DMS153 treated with DMSO at 0.1 percent for 48 hours (cell line): ENCODE results near the gene ZNF438.
"Not testable (repeated sequence)": the region's sequence is repeated elsewhere in the genome, so short reads cannot be mapped to it uniquely, and the experiment has no call there.

Source experiments
- DNase-seq: peaks from one replicate; lab custom pipeline; 2025; ENCODE audit not compliant: unreplicated experiment; lab: John Stamatoyannopoulos, UW

ZNF438 gene

GRCh38 chr10:30949218-30949617 is 82.4 kb downstream of the ZNF438 start:
- not testable (repeated sequence) for DNase-seq

- no peak for DNase-seq
These were observed 87.7 kb downstream of the ZNF438 start for GRCh38 chr10:30944005-30944404.

- DNase-seq: no peak
These were observed 88.2 kb downstream of the ZNF438 start for GRCh38 chr10:30943451-30943850.

- no peak for DNase-seq
These were observed 91.4 kb downstream of the ZNF438 start for GRCh38 chr10:30940256-30940655.

GRCh38 chr10:30939643-30940251 is 91.9 kb downstream of the ZNF438 start:
- no peak for DNase-seq

- DNase-seq: no peak
These were observed 96.6 kb downstream of the ZNF438 start for GRCh38 chr10:30935078-30935477.

GRCh38 chr10:30931094-30931493 is 100.6 kb downstream of the ZNF438 start:
- DNase-seq: no peak

GRCh38 chr10:30929901-30930520 is 101.7 kb downstream of the ZNF438 start:
- no peak for DNase-seq

GRCh38 chr10:30929311-30929729 is 102.3 kb downstream of the ZNF438 start:
- DNase-seq: not testable (repeated sequence)

GRCh38 chr10:30928742-30929141 is 102.9 kb downstream of the ZNF438 start:
- DNase-seq: no peak

GRCh38 chr10:30918651-30919050 is 113.0 kb downstream of the ZNF438 start:
- no peak for DNase-seq

GRCh38 chr10:30917789-30918188 is 113.9 kb downstream of the ZNF438 start:
- DNase-seq: no peak

GRCh38 chr10:30917067-30917466 is 114.6 kb downstream of the ZNF438 start:
- DNase-seq: no peak

GRCh38 chr10:30915146-30915545 is 116.5 kb downstream of the ZNF438 start:
- DNase-seq: no peak

- no peak for DNase-seq
These were observed 120.3 kb downstream of the ZNF438 start for GRCh38 chr10:30911303-30911863.

- no peak for DNase-seq
These were observed 128.1 kb downstream of the ZNF438 start for GRCh38 chr10:30903397-30904138.

GRCh38 chr10:30902621-30903396 is 128.9 kb downstream of the ZNF438 start:
- DNase-seq: no peak

GRCh38 chr10:30901487-30901886 is 130.2 kb downstream of the ZNF438 start:
- not testable (repeated sequence) for DNase-seq

GRCh38 chr10:30898964-30899363 is 132.7 kb downstream of the ZNF438 start:
- no peak for DNase-seq

- no peak for DNase-seq
These were observed 134.1 kb downstream of the ZNF438 start for GRCh38 chr10:30897547-30897946.

- DNase-seq: no peak
These were observed 134.6 kb downstream of the ZNF438 start for GRCh38 chr10:30897048-30897447.
